Thyroid gland (tissue), 4 donors: ENCODE measurements around the gene CTRB2.

Experiments used
- CTCF ChIP-seq, 6 experiments: fragments of 200-600 bp in 3 of 6; fragments of 450-650 bp in 3 of 6; sonication (generic) in 3 of 6; IDR thresholded peaks; one replicate each; pipeline ENCODE4 v1.5.1; 2016 to 2019; ENCODE audit warnings: antibody characterized with exemption in 6 of 6, mild to moderate bottlenecking in 2 of 6, inconsistent platforms in 1 of 6, moderate library complexity in 1 of 6
- POLR2A ChIP-seq, 2 donors: fragments of 450-650 bp; IDR thresholded peaks; one replicate each; pipeline ENCODE4 v1.6.1; 2017; ENCODE audit warnings: antibody characterized with exemption in 2 of 2, mild to moderate bottlenecking in 2 of 2, moderate library complexity in 1 of 2

GRCh38 chr16:75252946-75253911 is 46.3 kb upstream of the CTRB2 start:
- TF ChIP-seq POLR2A (IDR thresholded peaks at IDR 0.05): no peak
- TF ChIP-seq CTCF (IDR thresholded peaks at IDR 0.05): no peak
